SK-N-SH (cell line): ENCODE data around the gene RBM25. TPM values are rescaled to one million over a fixed set of nuclear protein-coding genes. Genes with fewer than 3 reads are reported as not detected.
"Not testable (repeated sequence)": the region's sequence is repeated elsewhere in the genome, so short reads cannot be mapped to it uniquely, and the experiment has no call there.

Experiments used
- CTCF ChIA-PET: fragments of 300-600, 350-600 bp; formaldehyde crosslinking; extraction: SDS; loops from one replicate; lab custom pipeline; 2021; lab: Yijun Ruan, JAX
- POLR2A ChIA-PET: fragments of 350-600 bp; sonication (Branson Sonifier 250); formaldehyde crosslinking; extraction: SDS; loops from one replicate; lab custom pipeline; 2020; ENCODE audit warnings: antibody characterized with exemption, inconsistent platforms; lab: Yijun Ruan, JAX
- DNase-seq: peaks from one replicate; pipeline ENCODE4 v3.0.0; 2012
- H2AFZ ChIP-seq: fragments of 200-600 bp; sonication (generic); 2 replicates; pipeline ENCODE4 v1.8.1; 2016; ENCODE audit warnings: antibody characterized with exemption, mild to moderate bottlenecking, low read depth
- H3F3A ChIP-seq: fragments of 200-600 bp; sonication (generic); replicated peaks from 2 replicates; pipeline ENCODE3; 2016; ENCODE audit warnings: antibody characterized with exemption, mild to moderate bottlenecking; ENCODE audit not compliant: insufficient read depth
- H3K27ac ChIP-seq, 2 experiments: fragments of 200-500 bp in 1 of 2; fragments of 200-600 bp in 1 of 2; sonication (Bioruptor generic) in 1 of 2; sonication (generic), shearing (Covaris generic) in 1 of 2; 2 replicates each; pipeline versions ENCODE4 v1.5.1 to v1.6.1; 2014 to 2016; ENCODE audit warnings: low read depth in 2 of 2, inconsistent platforms in 1 of 2, low read length in 1 of 2, mild to moderate bottlenecking in 1 of 2, mixed read lengths in 1 of 2
- H3K27me3 ChIP-seq: fragments of 200-600 bp; sonication (generic), shearing (Covaris generic); 2 replicates; pipeline ENCODE4 v1.6.1; 2016; ENCODE audit warnings: mixed run types; ENCODE audit not compliant: insufficient read depth
- H3K36me3 ChIP-seq, 2 experiments: fragments of 200-500 bp in 1 of 2; fragments of 200-600 bp in 1 of 2; sonication (Bioruptor generic) in 1 of 2; sonication (generic) in 1 of 2; replicated peaks in 1 of 2; 2 replicates each; pipeline versions ENCODE3 to v1.5.1; 2014 to 2016; ENCODE audit warnings: low read length in 1 of 2, mild to moderate bottlenecking in 1 of 2; ENCODE audit not compliant: insufficient read depth in 2 of 2, control insufficient read depth in 1 of 2
- H3K4me1 ChIP-seq, 2 experiments: fragments of 200-500 bp in 1 of 2; fragments of 200-600 bp in 1 of 2; sonication (Bioruptor generic) in 1 of 2; sonication (generic), shearing (Covaris generic) in 1 of 2; 2 replicates each; pipeline versions ENCODE4 v1.5.1 to v1.6.1; 2014 to 2016; ENCODE audit warnings: low read depth in 1 of 2, low read length in 1 of 2, mixed run types in 1 of 2; ENCODE audit not compliant: insufficient read depth in 2 of 2, control insufficient read depth in 1 of 2
- H3K4me2 ChIP-seq: fragments of 200-600 bp; sonication (generic), shearing (Covaris generic); 2 replicates; pipeline ENCODE4 v1.6.1; 2017; ENCODE audit warnings: mixed run types
- H3K4me3 ChIP-seq, 2 experiments: fragments of 200-500 bp in 1 of 2; fragments of 200-600 bp in 1 of 2; sonication (Bioruptor generic) in 1 of 2; sonication (generic), shearing (Covaris generic) in 1 of 2; 2 replicates each; pipeline versions ENCODE4 v1.5.1 to v1.8.1; 2014 to 2016; ENCODE audit warnings: low read depth in 2 of 2, inconsistent platforms in 1 of 2, low read length in 1 of 2, mild to moderate bottlenecking in 1 of 2, mixed read lengths in 1 of 2, moderate library complexity in 1 of 2
- H3K79me2 ChIP-seq: fragments of 200-600 bp; sonication (generic); 2 replicates; pipeline ENCODE4 v1.8.1; 2017; ENCODE audit warnings: mild to moderate bottlenecking; ENCODE audit not compliant: insufficient read depth
- H3K9ac ChIP-seq: fragments of 200-600 bp; sonication (generic); 2 replicates; pipeline ENCODE4 v1.6.1; 2017; ENCODE audit warnings: mixed run types
- H3K9me2 ChIP-seq: fragments of 200-600 bp; sonication (generic); 2 replicates; pipeline ENCODE4 v1.6.1; 2017; ENCODE audit warnings: mixed run types
- H3K9me3 ChIP-seq: fragments of 200-600 bp; sonication (generic); 2 replicates; pipeline ENCODE4 v1.6.1; 2017; ENCODE audit warnings: mixed run types, mild to moderate bottlenecking, moderate library complexity
- H4K20me1 ChIP-seq: fragments of 200-600 bp; sonication (generic); 2 replicates; pipeline ENCODE4 v1.6.1; 2017; ENCODE audit warnings: mild to moderate bottlenecking, mixed run types; ENCODE audit not compliant: insufficient read depth
- CHD2 ChIP-seq: fragments of 150-350 bp; IDR thresholded peaks from 2 replicates; pipeline ENCODE4 v1.6.1; 2018; ENCODE audit warnings: low read length; ENCODE audit not compliant: partially characterized antibody
- JUND ChIP-seq: IDR thresholded peaks from 2 replicates; pipeline ENCODE4 v1.4.0; 2012
- MXI1 ChIP-seq: IDR thresholded peaks from 2 replicates; pipeline ENCODE4 v1.6.1; 2012; ENCODE audit warnings: mild to moderate bottlenecking, low read depth, low read length, improper control_type of control experiment
- RAD21 ChIP-seq: IDR thresholded peaks from 2 replicates; pipeline ENCODE4 v1.6.1; 2012; ENCODE audit warnings: mild to moderate bottlenecking, low read length
- WGBS: methylation state at CpG from one replicate; pipeline ENCODE4 v1.1.6; 2017; ENCODE audit warnings: low lambda C conversion rate; 5-methylcytosine and 5-hydroxymethylcytosine counted together
- polyA plus RNA-seq, 3 experiments: library from polyadenylated mRNA; depleted of rRNA; stranded (reverse); fragments of >200 nt; gene quantifications; 2 replicates each; pipeline ENCODE4 v1.2.3, GENCODE V29; 2012

RBM25 gene
- polyA plus RNA-seq, 1 of the 3 experiments (the other 2 are of a cell fraction) = 14.0 TPM

GRCh38 chr14:73014105-73014504, 44.2 kb upstream of the RBM25 start:
- POLR2A ChIA-PET = no interaction called here
- H3K27ac ChIP-seq = no peak overlapping the region
- no peak overlapping the region for H3K9ac ChIP-seq
- DNase-seq = no peak
- H3K4me3 ChIP-seq = no peak overlapping the region
- CTCF ChIA-PET = interaction anchor here (1.3 kb wide), 1 partner anchor 14 kb away, joined by 3 read pairs; no protein-coding TSS in a partner anchor
- H4K20me1 ChIP-seq = peaks cover 26% of the 10 kb centered on the region
- no peak for TF ChIP-seq CHD2
- TF ChIP-seq JUND = no peak
- no peak for TF ChIP-seq RAD21
- H3K27me3 ChIP-seq = no peaks in the 10 kb centered on the region
- no peaks in the 10 kb centered on the region for H3F3A ChIP-seq
- H3K79me2 ChIP-seq = peaks cover 83% of the 10 kb centered on the region
- H3K4me2 ChIP-seq = no peak overlapping the region
- H3K36me3 ChIP-seq = peaks cover 2 to 18% of the 10 kb centered on the region in 2 experiments
- WGBS = 100% methylated on average over 2 of the region's 2 CpGs
- H3K9me2 ChIP-seq = no peaks in the 10 kb centered on the region
- H3K4me1 ChIP-seq = no peaks in the 10 kb centered on the region
- H2AFZ ChIP-seq = no peak overlapping the region
- no peaks in the 10 kb centered on the region for H3K9me3 ChIP-seq

DNA sequence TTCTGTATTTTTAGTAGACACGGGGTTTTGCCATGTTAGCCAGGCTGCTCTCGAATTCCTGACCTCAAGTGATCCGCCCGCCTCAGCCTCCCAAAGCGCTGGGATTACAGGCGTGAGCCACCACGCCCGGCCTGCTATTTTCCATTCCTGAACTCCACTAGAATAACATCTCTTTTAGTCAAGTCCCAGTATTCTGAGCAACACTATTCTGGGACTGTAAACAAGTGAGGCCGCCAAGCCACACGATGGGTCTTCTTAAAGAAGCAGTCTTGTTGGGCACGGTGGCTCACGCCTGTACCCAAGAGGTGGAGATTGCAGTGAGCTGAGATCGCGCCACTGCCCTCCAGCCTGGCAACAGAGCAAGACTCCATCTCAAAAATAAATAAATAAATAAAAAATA, 42.8 kb upstream of the RBM25 start:
- DNase-seq, CTCF ChIA-PET, H3K9ac ChIP-seq, H3K4me1 ChIP-seq, H3K9me3 ChIP-seq, POLR2A ChIA-PET, H3F3A ChIP-seq, H3K27ac ChIP-seq, H2AFZ ChIP-seq, H3K9me2 ChIP-seq, H3K27me3 ChIP-seq, H3K4me3 ChIP-seq, H3K4me2 ChIP-seq: not testable (repeated sequence)
- Histone ChIP-seq H3K36me3 (peaks cover 2 to 18% of the 10 kb centered on the region in 2 experiments), H3K79me2 (peaks cover 84% of the 10 kb centered on the region), H4K20me1 (peaks cover 35% of the 10 kb centered on the region)
- WGBS = 94% methylated on average over 14 of the region's 14 CpGs

- POLR2A ChIA-PET, H3F3A ChIP-seq, DNase-seq, H3K27ac ChIP-seq, H3K4me1 ChIP-seq, H3K4me2 ChIP-seq, CTCF ChIA-PET, H3K27me3 ChIP-seq, H2AFZ ChIP-seq, H3K9me3 ChIP-seq, H3K9me2 ChIP-seq, H3K9ac ChIP-seq, H3K4me3 ChIP-seq: not testable (repeated sequence)
- WGBS = 89% methylated on average over 10 of the region's 10 CpGs
- H4K20me1 ChIP-seq = peaks cover 35% of the 10 kb centered on the region
- peaks cover 2 to 18% of the 10 kb centered on the region in 2 experiments for H3K36me3 ChIP-seq
- peaks cover 85% of the 10 kb centered on the region for H3K79me2 ChIP-seq
Measured at GRCh38 chr14:73016011-73016410, 42.3 kb upstream of the RBM25 start.

- H3K27me3 ChIP-seq = no peaks in the 10 kb centered on the region
- H3K27ac ChIP-seq = no peak overlapping the region
- H3K9me2 ChIP-seq = no peaks in the 10 kb centered on the region
- ChIA-PET POLR2A (no interaction called here), CTCF (no interaction called here)
- H3K36me3 ChIP-seq = peaks cover 21 to 41% of the 10 kb centered on the region in 2 experiments
- peaks cover 32% of the 10 kb centered on the region for H4K20me1 ChIP-seq
- no peak for DNase-seq
- 0 out of 4 replicates have a peak overlapping the region, but pooled peaks of 1 of the 2 experiments have one; percentile 11 for H3K4me3 ChIP-seq
- peak overlapping the region; percentile 54; the same call in 1 of the 2 replicates for H3K4me2 ChIP-seq
- no peak overlapping the region for H2AFZ ChIP-seq
- no peak for TF ChIP-seq MXI1
- H3K9me3 ChIP-seq = no peaks in the 10 kb centered on the region
- no peaks in the 10 kb centered on the region for H3F3A ChIP-seq
- WGBS = 96% methylated on average over 4 of the region's 4 CpGs
- H3K79me2 ChIP-seq = peaks cover 88% of the 10 kb centered on the region
- peaks cover 0 to 7% of the 10 kb centered on the region in 2 experiments; a peak in 1 of 4 replicates for H3K4me1 ChIP-seq
- H3K9ac ChIP-seq = no peak overlapping the region
Measured at GRCh38 chr14:73022051-73022450, 36.3 kb upstream of the RBM25 start.
